HL-60 (cell line): ENCODE measurements around the gene DDX6.
A peak's percentile ranks its signal among the peaks of the same experiment; 100 is the strongest.

Source experiments
- DNase-seq, 2 experiments: peaks; one replicate each; pipeline ENCODE4 v3.0.0-alpha.2; 2010 to 2020; ENCODE audit warnings: low read depth in 1 of 2, low spot score in 1 of 2
- H3K27ac ChIP-seq: fragments of 250-450 bp; sonication (Bioruptor Pico); replicated peaks from 2 replicates; pipeline ENCODE4 v1.5.1; 2020; ENCODE audit warnings: mild to moderate bottlenecking, moderate library complexity
- H3K27me3 ChIP-seq: fragments of 250-450 bp; sonication (Bioruptor Pico); 2 replicates; pipeline ENCODE4 v1.5.1; 2021; ENCODE audit warnings: mild to moderate bottlenecking, moderate library complexity; ENCODE audit not compliant: insufficient read depth, poor library complexity, severe bottlenecking
- H3K4me3 ChIP-seq: replicated peaks from 2 replicates; pipeline ENCODE4 v1.5.1; 2011; ENCODE audit warnings: mild to moderate bottlenecking, control low read depth, low read length; ENCODE audit not compliant: insufficient read depth
- GABPA ChIP-seq: IDR thresholded peaks from 2 replicates; pipeline ENCODE4 v1.6.1; 2012; ENCODE audit warnings: low read depth
- POLR2AphosphoS5 ChIP-seq: IDR thresholded peaks from 2 replicates; pipeline ENCODE4 v1.6.1; 2012; ENCODE audit warnings: low read depth
- SPI1 ChIP-seq: IDR thresholded peaks from 2 replicates; pipeline ENCODE4 v1.6.1; 2012; ENCODE audit warnings: low read depth, mild to moderate bottlenecking, borderline replicate concordance
- long read RNA-seq: library from polyadenylated mRNA; unstranded; transcript quantifications from one replicate; pipeline ENCODE4 v2.0.0, GENCODE V29; 2020
- TF ChIP-seq, protein P1 (sequence below): IDR thresholded peaks from 2 replicates; pipeline ENCODE4 v1.6.1; 2012; ENCODE audit warnings: low read depth; ENCODE audit not compliant: insufficient replicate concordance
- TF ChIP-seq, protein P2 (sequence below): IDR thresholded peaks from one replicate; pipeline ENCODE4 v1.5.1; 2011; ENCODE audit warnings: low read length, control low read depth, inconsistent platforms; ENCODE audit not compliant: insufficient read depth

The DDX6 gene, protein sequence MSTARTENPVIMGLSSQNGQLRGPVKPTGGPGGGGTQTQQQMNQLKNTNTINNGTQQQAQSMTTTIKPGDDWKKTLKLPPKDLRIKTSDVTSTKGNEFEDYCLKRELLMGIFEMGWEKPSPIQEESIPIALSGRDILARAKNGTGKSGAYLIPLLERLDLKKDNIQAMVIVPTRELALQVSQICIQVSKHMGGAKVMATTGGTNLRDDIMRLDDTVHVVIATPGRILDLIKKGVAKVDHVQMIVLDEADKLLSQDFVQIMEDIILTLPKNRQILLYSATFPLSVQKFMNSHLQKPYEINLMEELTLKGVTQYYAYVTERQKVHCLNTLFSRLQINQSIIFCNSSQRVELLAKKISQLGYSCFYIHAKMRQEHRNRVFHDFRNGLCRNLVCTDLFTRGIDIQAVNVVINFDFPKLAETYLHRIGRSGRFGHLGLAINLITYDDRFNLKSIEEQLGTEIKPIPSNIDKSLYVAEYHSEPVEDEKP
- long read RNA-seq, full-length matches to known transcripts, result 70 of 106 reads
- long read RNA-seq, partial matches to known transcripts, result 6 of 106 reads
- long read RNA-seq, other reads (novel, unspliced or antisense), result 30 of 106 reads

DNA sequence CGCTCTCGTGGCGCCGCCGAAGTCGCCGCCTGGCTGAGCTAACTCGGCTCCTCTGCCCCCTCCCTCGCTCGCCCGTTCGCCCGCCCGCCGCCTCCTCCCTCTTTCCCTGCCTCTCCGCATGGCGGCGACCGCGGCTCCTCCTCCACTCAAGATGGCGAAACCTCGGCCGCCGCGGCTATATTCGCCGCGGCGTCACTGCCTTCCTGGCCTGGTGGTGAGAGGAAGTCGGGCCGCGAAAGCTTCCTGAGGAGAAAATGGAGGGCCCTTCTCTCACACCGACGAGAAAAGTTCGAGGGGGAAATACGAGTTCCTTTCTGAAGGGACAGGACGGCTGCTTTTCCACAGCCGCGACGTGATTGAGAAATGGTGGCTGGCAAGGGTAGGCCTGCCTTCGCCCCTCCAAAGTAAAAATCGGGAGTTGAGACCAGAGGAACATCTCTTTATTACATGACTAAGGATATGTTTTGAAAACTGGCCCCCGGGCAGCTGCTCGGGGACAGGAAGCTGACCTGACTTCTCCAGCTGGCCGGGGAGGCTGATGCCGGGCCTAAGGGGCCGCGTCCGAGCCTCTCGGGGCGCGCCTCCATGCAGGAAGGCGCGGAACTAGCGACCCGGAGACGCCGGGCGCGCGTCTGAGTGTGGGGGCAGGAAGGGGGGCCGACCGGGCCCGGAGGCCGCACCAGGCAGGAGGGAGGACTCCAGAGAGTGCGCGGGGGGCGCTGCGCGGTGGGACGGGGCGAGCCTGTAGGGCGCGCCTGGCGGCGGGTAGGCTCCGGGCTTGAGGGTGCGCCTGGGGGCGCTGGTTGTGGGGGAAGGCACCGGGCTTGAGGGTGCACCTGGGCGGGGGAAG lies at the start of gene DDX6:
Gene DDX6, minus strand, starts transcription at position 54 of the 850 bp plus-strand sequence. CDS start 4,913 bp downstream, outside the sequence.
- Histone ChIP-seq H3K4me3 (peak within 1 kb of the TSS; percentile 81), H3K27ac (peak within 1 kb of the TSS; percentile 97), H3K27me3 (no peaks in the 10 kb centered on the region)
- TF ChIP-seq GABPA (no peak), SPI1 (no peak), POLR2AphosphoS5 (peak; percentile 73)
- TF ChIP-seq, protein P1, sequence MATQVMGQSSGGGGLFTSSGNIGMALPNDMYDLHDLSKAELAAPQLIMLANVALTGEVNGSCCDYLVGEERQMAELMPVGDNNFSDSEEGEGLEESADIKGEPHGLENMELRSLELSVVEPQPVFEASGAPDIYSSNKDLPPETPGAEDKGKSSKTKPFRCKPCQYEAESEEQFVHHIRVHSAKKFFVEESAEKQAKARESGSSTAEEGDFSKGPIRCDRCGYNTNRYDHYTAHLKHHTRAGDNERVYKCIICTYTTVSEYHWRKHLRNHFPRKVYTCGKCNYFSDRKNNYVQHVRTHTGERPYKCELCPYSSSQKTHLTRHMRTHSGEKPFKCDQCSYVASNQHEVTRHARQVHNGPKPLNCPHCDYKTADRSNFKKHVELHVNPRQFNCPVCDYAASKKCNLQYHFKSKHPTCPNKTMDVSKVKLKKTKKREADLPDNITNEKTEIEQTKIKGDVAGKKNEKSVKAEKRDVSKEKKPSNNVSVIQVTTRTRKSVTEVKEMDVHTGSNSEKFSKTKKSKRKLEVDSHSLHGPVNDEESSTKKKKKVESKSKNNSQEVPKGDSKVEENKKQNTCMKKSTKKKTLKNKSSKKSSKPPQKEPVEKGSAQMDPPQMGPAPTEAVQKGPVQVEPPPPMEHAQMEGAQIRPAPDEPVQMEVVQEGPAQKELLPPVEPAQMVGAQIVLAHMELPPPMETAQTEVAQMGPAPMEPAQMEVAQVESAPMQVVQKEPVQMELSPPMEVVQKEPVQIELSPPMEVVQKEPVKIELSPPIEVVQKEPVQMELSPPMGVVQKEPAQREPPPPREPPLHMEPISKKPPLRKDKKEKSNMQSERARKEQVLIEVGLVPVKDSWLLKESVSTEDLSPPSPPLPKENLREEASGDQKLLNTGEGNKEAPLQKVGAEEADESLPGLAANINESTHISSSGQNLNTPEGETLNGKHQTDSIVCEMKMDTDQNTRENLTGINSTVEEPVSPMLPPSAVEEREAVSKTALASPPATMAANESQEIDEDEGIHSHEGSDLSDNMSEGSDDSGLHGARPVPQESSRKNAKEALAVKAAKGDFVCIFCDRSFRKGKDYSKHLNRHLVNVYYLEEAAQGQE, result peak; percentile 81
- TF ChIP-seq, protein P2, sequence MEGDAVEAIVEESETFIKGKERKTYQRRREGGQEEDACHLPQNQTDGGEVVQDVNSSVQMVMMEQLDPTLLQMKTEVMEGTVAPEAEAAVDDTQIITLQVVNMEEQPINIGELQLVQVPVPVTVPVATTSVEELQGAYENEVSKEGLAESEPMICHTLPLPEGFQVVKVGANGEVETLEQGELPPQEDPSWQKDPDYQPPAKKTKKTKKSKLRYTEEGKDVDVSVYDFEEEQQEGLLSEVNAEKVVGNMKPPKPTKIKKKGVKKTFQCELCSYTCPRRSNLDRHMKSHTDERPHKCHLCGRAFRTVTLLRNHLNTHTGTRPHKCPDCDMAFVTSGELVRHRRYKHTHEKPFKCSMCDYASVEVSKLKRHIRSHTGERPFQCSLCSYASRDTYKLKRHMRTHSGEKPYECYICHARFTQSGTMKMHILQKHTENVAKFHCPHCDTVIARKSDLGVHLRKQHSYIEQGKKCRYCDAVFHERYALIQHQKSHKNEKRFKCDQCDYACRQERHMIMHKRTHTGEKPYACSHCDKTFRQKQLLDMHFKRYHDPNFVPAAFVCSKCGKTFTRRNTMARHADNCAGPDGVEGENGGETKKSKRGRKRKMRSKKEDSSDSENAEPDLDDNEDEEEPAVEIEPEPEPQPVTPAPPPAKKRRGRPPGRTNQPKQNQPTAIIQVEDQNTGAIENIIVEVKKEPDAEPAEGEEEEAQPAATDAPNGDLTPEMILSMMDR, result no peak
- peak; percentile 77 to 92 for DNase-seq

DNA sequence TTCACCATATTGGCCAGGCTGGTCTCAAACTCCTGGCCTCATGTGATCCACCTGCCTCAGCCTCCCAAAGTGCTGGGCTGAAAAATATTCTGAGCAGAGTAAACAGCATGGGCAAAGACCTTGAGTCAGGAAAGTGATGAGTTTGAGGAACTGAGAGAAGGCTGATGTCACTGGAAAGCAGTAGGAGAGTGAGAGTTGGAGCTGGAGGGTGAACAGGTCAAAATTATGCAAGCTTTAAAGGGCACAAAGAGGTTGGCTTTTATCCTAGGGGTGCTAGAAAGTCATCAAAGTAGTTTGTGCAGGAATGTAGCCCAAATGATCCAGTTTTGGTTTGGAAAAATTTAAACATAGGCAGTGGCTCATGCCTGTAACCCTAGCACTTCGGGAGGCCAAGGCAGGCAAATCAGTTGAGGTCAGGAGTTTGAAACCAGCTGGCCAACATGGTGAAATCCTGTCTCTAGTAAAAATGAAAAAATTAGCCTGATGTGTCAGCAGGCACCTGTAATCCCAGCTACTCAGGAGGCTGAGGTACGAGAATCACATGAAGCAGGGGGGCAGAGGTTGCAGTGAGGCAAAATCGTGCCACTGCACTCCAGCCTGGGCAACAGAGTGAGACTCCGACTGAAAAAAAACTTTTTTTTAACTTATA lies 48.1 kb upstream of the DDX6 start:
- peak; percentile 22 to 59 for DNase-seq
- H3K27me3 ChIP-seq, result no peaks in the 10 kb centered on the region
- no peak overlapping the region for H3K27ac ChIP-seq
- TF ChIP-seq, protein P2, result no peak
- peak; percentile 50; the same call in 1 of the 2 replicates for TF ChIP-seq SPI1
- TF ChIP-seq POLR2AphosphoS5, result no peak
- TF ChIP-seq, protein P1, result no peak
- no peak for TF ChIP-seq GABPA
- no peak overlapping the region for H3K4me3 ChIP-seq

DNA sequence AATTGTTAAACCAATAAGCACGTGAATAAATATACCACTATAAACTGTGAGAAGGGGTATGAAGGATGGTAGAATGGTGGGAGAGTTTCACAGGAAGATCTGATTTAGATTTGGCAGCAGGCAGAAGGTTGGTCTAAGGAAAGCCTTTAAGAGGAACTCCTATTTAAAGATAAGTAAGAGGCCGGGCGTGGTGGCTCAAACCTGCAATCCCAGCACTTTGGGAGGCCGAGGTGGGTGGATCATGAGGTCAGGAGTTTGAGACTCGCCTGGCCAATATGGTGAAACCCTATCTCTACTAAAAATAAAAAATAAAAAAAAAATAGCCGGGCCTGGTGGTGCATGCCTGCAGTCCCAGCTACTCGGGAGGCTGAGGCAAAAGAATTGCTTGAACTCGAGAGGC lies 46.9 kb upstream of the DDX6 start:
- Histone ChIP-seq H3K27me3 (no peaks in the 10 kb centered on the region), H3K27ac (no peak overlapping the region), H3K4me3 (no peak overlapping the region)
- no peak for DNase-seq
- TF ChIP-seq POLR2AphosphoS5 (no peak), GABPA (no peak), SPI1 (no peak)
- TF ChIP-seq, protein P1, result no peak
- TF ChIP-seq, protein P2, result no peak
